GM19023 (cell line): ENCODE data around the gene RND1.
A peak's percentile ranks its signal among the peaks of the same experiment; 100 is the strongest.

Experiments
- ATAC-seq: cut with Tn5 transposase; IDR thresholded peaks from one replicate; pipeline ENCODE4 v1.9.1; 2021; ENCODE audit warnings: mild to moderate bottlenecking, moderate library complexity; ENCODE audit not compliant: unreplicated experiment

The RND1 gene

DNA sequence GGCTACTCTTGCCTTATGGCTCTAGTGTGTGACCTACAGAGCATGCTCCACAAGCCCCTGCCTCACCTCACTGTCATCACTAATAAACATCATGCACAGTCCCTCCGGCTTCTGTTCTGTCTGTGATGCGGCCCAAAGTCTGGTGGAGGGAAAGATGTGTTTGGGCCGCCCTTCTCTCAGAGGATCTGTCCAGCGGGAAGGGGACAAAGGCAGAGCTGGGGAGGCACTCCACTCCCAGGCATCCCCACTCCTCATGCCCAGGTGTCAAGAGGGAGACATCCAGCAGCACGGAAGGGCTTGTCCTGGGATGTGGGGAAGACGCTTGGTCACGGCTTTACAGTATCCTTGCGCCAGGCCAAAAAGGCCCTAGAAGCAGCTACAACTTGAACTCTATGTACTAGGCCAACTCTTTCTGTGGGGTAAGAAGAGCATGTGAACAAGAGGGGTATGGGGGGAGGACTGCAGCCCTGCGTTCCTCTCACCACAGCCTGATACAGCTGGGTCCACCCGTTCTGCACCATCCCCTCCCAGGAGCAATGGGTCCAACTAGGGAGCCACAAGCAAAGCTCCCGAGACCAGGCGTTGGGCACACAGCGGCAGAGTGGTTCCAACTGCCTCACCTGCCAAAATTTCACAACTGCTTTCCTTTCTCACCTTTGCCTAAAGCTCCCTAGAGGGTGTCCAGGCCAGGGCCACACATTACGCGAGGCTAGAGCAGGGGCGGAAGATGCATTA is 36.7 kb downstream of the RND1 start:
- no peak for ATAC-seq

DNA sequence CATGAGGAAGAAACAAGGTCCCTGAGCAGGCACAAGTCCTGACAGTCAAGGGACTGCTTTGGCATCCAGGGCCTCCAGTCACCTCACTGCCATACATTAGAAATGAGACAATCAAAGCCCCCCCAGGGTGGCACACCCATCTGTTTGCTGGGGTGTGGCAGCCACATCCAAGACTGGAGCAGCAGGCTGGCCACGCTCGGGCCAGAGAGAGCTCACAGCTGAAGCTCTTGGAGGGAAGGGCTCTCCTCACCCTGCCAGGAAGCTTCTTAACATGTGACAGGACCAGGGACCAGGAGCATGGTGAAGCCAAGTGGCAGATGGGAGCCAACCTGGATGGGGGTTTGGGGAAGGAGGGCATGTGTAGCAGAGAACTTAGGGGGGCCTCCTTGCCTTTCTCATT is 37.4 kb downstream of the RND1 start:
- no peak for ATAC-seq

- no peak for ATAC-seq
Observed at GRCh38 chr12:48827513-48828096, 38.1 kb downstream of the RND1 start.

DNA sequence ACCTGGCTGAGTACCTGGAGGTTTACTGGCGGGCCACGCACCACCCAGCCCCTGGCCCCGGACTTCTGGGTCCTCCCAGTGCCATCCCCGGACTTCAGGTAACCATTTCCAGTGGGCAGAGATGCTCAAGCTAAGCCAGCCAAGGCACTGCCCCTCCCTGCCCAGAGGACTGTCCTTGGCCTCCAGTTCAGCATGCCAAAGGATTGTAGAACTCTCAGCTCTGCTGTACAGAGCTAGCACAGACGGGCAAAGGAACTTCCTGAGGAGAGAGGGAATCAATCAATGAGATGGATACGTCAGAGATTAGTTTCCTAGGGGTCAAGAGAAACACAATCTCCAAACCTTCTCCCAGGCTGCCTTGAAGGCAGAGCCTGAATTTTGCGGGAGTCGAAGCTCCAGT is 38.6 kb downstream of the RND1 start:
- no peak for ATAC-seq

DNA sequence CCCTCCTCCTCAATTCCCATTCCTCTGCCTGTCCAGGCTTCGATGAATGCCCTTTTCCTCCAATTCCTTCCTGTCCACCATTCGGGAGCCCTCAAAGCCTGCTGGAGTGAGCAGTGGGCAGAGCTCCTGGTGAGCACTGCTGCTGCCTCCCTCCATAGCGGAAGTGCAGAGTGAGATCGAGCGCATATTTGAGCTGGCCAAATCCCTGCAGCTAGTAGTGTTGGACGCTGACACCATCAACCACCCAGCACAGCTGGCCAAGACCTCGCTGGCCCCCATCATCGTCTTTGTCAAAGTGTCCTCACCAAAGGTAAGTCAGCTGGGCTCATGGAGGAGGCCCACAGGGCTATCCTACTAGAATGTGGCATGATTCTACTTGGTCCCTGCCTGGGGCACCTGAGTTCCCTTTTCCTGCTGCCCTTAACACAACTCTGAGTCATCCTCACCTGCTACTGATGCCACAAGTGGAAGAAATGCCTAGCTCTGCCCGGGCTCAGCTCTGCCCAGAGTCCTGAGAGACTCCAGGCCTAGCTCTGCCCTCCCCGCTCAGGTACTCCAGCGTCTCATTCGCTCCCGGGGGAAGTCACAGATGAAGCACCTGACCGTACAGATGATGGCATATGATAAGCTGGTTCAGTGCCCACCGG is 39.3 kb downstream of the RND1 start:
- ATAC-seq, result no peak

DNA sequence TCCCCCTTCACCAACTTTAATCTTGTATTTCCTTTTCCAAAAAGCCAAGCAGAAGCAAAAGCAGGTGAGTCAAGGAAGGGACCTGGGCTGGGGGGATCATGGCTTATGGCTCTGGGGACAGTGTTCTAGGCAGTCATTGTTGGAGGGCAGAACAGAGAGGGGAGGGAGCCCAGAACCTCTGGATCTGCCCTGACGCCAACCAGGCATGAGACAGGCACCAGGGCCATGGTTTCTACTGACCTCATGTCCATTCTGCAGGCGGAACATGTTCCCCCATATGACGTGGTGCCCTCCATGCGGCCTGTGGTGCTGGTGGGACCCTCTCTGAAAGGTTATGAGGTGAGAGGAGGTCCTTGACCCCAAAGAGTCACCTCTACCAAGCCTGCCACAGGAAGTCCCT is 40.8 kb downstream of the RND1 start:
- ATAC-seq, result no peak

- ATAC-seq, result no peak
Observed at GRCh38 chr12:48824112-48824511, 41.6 kb downstream of the RND1 start.

DNA sequence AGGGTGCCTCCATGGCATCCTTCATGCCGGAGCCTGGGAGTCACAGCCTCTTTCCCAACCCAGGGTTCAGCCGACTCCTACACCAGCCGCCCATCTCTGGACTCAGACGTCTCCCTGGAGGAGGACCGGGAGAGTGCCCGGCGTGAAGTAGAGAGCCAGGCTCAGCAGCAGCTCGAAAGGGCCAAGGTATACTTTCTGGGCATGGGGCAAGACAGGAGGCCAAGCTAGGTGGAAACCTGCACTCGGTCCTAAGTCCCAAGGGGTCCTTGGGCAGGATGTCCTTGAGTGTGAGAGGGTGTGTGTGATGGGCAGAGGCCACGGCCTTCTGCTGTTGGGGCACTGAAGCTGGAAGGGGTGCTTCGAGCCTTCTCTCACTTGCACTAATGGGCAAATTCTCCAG is 42.4 kb downstream of the RND1 start:
- ATAC-seq, result no peak

GRCh38 chr12:48822711-48823110 is 43.0 kb downstream of the RND1 start:
- no peak for ATAC-seq

DNA sequence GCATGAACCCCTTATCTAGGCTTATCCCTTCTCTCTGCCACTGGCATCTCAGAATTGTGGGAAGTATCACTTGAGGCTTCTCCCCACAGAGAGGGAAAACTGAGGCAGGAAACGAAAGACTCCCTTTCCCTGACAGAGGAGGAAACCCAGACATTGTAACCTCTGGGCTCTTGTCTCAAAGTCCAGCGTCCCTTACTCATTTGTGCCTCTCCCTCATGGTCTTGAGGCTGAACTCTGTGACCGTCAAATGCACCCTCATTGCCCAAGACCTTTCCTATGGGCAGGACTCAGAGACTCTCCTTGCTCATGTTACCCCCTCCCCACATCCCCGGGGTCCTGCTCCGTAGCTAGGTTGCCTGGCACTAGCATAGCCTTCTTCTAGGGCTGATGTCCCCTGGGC is 43.5 kb downstream of the RND1 start:
- no peak for ATAC-seq

GRCh38 chr12:48819986-48820725 is 45.5 kb downstream of the RND1 start:
- no peak for ATAC-seq

GRCh38 chr12:48818831-48819590 is 46.7 kb downstream of the RND1 start:
- no peak for ATAC-seq

DNA sequence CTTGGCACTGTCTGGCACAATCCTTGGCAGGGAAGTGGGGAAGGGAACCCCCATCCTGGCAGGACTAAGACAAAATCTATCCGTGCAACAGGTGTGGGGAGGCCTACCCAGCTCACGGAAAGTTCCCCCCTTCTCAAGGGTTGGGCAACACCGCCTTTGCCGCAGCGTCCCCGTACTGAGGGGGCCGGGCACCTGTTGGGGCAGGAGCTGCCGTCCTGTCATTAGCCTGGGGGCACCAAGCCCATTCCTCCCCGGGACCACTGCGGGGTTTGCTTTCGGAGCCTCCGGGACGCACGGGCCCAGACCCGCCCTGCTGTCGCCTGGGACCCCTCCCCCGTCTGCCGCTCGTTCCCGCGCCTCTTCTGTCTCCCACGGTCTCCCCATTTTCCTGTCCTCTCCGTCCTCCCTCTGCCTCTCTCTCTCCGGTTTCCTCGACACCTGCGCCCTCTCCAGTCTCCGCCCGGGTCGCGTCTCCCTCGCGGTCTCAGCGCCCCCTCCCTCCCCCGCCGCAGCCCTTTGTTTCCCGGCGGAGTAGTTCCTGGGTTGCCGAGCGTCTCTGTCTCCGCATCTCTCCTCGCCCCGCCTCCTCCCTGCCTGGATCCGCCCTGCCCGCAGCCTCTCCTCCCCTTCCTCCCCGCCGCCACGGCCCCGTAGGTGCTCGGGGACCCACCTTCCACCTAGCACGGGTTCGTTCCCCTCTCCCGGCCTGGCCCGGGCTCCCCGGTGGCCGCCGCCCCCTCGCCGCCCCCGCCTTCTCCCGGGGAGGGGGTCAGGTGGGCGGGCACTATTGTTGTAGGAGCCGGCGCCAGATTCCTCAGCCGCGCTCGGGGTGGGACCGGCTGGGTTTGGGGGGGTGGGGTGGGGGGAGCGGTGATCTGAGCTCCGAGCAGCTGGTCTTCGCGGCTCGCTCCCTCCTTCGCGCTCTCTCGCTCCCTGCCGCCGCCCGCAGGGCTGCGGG is 47.5 kb downstream of the RND1 start, which contains the start of gene CACNB3:
TSS of gene CACNB3 (plus strand) at position 624 of the 958 bp plus-strand sequence. CDS start 434 bp downstream, outside the sequence.
- ATAC-seq, result peak; percentile 34

DNA sequence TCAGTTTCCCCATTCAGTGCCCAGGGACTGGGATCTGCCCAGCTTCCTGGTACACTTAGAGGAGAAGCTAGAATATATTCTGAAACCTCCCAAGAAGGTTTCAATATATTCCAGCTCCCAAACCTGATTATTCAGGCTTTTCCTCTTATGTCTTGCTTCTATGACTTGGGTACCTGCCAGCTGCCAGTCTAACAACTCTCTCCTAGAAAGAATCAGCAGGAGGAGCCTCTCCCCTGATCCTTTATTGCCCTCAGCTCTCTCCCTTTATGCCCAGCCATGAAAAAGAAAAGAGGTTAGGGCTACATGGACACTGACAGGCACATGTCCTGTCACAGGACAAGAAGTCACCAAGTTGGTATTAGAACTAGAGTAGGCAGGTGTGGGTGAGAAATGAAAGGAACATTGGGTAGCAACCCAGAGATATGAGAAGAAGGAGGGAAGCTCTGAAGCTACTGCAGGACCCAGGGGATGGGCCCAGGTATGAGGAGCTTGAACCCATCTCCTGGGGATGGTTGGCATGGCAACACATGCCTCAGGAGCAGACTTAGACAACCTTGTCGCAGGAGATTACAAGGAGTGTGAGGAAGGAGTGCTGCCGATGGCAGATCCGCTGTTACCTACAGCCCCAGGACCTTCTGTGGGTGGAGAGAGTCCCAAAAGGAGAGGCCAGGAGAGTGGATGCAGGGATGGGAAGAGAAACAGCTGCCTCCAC is 49.4 kb downstream of the RND1 start:
- no peak for ATAC-seq

DNA sequence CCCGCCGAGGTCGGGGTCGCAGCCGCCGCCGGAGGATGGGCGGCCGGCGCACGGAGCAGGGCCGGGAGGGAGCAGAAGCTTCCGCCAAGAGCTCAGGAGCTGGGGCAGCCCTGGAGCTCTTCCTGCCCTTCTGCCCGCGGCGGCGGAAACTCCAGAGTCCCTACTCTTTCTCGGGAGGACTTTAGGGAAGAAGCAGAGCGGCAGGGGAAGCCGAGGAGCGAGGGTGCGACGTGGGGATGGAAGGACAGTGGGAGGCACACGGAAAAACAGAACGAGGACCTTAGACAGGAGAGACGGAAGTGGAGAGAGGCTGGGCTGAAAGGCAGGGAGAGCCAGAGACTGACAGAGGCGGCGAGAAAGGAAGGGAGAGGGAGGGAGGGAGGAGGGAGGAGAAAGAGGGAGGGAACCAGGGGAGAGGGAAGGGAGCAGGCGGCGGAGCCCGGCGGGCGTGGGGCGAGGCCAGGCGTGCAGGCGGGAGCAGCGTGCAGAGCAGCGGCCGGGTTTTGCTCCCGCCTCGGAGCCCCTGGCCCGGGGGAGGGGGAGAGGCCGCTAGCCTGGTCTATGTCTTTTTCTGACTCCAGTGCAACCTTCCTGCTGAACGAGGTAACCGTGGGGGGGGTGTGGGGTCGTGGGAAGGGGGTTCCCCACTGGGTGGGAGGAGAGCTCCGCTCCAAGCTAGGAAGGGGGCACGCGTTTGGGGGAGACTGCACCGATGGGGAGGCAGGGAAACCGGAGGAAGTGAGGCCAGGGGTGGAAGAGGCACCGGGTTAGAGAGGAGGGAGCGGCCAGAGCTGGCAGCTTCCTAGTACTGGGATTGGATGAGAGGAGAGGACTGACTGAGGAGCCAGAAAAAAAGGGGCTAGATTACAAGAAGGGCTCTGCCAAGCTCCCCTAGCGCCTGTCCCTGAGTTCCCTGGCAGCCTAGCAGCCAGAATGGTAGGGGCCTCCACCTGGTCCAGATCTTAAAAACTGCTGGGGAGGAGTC is 50.3 kb downstream of the RND1 start:
- peak; percentile 36 for ATAC-seq

- ATAC-seq, result peak; percentile 72
Observed at GRCh38 chr12:48814262-48815125, 51.2 kb downstream of the RND1 start.
